22Rv1 (cell line): Measurements from ENCODE around the gene TC2N.

Experiments used
- CTCF ChIP-seq: fragments of 450-650 bp; IDR thresholded peaks from 2 replicates; pipeline ENCODE4 v1.5.1; 2017; ENCODE audit warnings: mild to moderate bottlenecking
- ZFX ChIP-seq: fragments of 450-650 bp; IDR thresholded peaks from 2 replicates; pipeline ENCODE4 v1.6.1; 2017; ENCODE audit warnings: antibody characterized with exemption, borderline replicate concordance

DNA sequence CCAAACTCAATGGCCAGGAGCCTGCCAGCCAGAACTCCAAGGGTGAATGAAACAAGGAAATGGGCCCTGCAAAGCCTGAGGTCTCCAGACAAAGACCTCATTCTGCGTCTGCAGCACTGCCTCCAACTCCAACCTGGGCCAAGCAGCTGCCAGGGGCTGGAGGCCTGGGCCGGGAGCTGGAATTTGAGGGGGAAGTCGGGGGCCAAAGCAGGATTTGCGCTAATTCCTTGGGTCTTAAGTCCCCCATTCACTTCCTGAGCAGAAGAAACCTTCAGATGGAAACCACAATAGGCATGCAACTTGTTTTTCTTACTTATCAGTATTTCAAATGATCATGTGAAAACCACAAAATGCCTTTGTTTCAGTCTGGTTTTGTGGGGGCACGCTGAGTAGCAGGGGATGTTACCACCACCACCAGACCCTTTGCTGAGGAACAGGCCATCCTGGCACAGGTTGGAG is 23.0 kb upstream of the TC2N start:
- TF ChIP-seq CTCF (no peak), ZFX (no peak)
